ENCODE results near the gene DET1.

DET1 gene

GRCh38 chr15:88506628-88507027 lies 39.9 kb downstream of the DET1 start:
- no peak overlapping the region for H3K27ac ChIP-seq (ENCODE audit: low read length)
- no peaks in the 10 kb centered on the region for H3K9me3 ChIP-seq (replicated peaks; ENCODE audit: insufficient read depth, low read length)
- no peaks in the 10 kb centered on the region for H4K20me1 ChIP-seq (ENCODE audit: insufficient read depth, low read length)
- no peaks in the 10 kb centered on the region for H3K79me2 ChIP-seq (ENCODE audit: low read length)
- H3K4me2 ChIP-seq (ENCODE audit: low read depth, low read length): no peak overlapping the region
- TF ChIP-seq EZH2phosphoT487 (IDR thresholded peaks at IDR 0.05; ENCODE audit: low read length) (no peak), EZH2 (optimal IDR thresholded peaks at IDR 0.05; ENCODE audit: low read depth, low read length) (no peak), CTCF (IDR thresholded peaks at IDR 0.05; ENCODE audit: low read length) (no peak)
- no peaks in the 10 kb centered on the region for H3K27me3 ChIP-seq (replicated peaks; ENCODE audit: insufficient read depth, low read length)
- no peak overlapping the region for H3K9ac ChIP-seq (ENCODE audit: low read length)
- H3F3A ChIP-seq (ENCODE audit: insufficient read depth, low read length): peaks cover 16% of the 10 kb centered on the region
- no peak overlapping the region for H2AFZ ChIP-seq (ENCODE audit: low read length)
- no peaks in the 10 kb centered on the region for H3K36me3 ChIP-seq (replicated peaks; ENCODE audit: insufficient read depth, low read length)
- no peak for DNase-seq
- H3K4me1 ChIP-seq (ENCODE audit: low read length): peaks cover 24% of the 10 kb centered on the region
- no peaks in the 10 kb centered on the region for H3K9me2 ChIP-seq (replicated peaks; ENCODE audit: insufficient read depth, low read length)
- no peak overlapping the region for H3K4me3 ChIP-seq (ENCODE audit: low read length)

- H3K9me2 ChIP-seq (replicated peaks; ENCODE audit: insufficient read depth, low read length): no peaks in the 10 kb centered on the region
- peaks cover 24% of the 10 kb centered on the region for H3K4me1 ChIP-seq (ENCODE audit: low read length)
- no peak overlapping the region for H3K9ac ChIP-seq (ENCODE audit: low read length)
- no peak for TF ChIP-seq CTCF (IDR thresholded peaks at IDR 0.05; ENCODE audit: low read length)
- H3K4me2 ChIP-seq (ENCODE audit: low read depth, low read length): no peak overlapping the region
- no peaks in the 10 kb centered on the region for H4K20me1 ChIP-seq (ENCODE audit: insufficient read depth, low read length)
- no peak overlapping the region for H2AFZ ChIP-seq (ENCODE audit: low read length)
- no peaks in the 10 kb centered on the region for H3K9me3 ChIP-seq (replicated peaks; ENCODE audit: insufficient read depth, low read length)
- no peaks in the 10 kb centered on the region for H3K27me3 ChIP-seq (replicated peaks; ENCODE audit: insufficient read depth, low read length)
- H3K79me2 ChIP-seq (ENCODE audit: low read length): no peaks in the 10 kb centered on the region
- H3K27ac ChIP-seq (ENCODE audit: low read length): no peak overlapping the region
- peaks cover 16% of the 10 kb centered on the region for H3F3A ChIP-seq (ENCODE audit: insufficient read depth, low read length)
- H3K36me3 ChIP-seq (replicated peaks; ENCODE audit: insufficient read depth, low read length): no peaks in the 10 kb centered on the region
- H3K4me3 ChIP-seq (ENCODE audit: low read length): no peak overlapping the region
- DNase-seq: no peak
Measured at GRCh38 chr15:88505721-88506120, 40.8 kb downstream of the DET1 start.

- Histone ChIP-seq H3K4me3 (ENCODE audit: low read length) (no peak overlapping the region), H3K36me3 (replicated peaks; ENCODE audit: insufficient read depth, low read length) (no peaks in the 10 kb centered on the region), H4K20me1 (ENCODE audit: insufficient read depth, low read length) (no peaks in the 10 kb centered on the region), H3K27me3 (replicated peaks; ENCODE audit: insufficient read depth, low read length) (no peaks in the 10 kb centered on the region), H3K4me2 (ENCODE audit: low read depth, low read length) (no peak overlapping the region), H3F3A (ENCODE audit: insufficient read depth, low read length) (peaks cover 10% of the 10 kb centered on the region), H3K9me2 (replicated peaks; ENCODE audit: insufficient read depth, low read length) (no peaks in the 10 kb centered on the region), H2AFZ (ENCODE audit: low read length) (no peak overlapping the region), H3K9me3 (replicated peaks; ENCODE audit: insufficient read depth, low read length) (no peaks in the 10 kb centered on the region), H3K4me1 (ENCODE audit: low read length) (peaks cover 12% of the 10 kb centered on the region), H3K27ac (ENCODE audit: low read length) (no peak overlapping the region), H3K79me2 (ENCODE audit: low read length) (no peaks in the 10 kb centered on the region), H3K9ac (ENCODE audit: low read length) (no peak overlapping the region)
- DNase-seq: no peak
- no peak for TF ChIP-seq EZH2 (optimal IDR thresholded peaks at IDR 0.05; ENCODE audit: low read depth, low read length)
- no peak for TF ChIP-seq EZH2phosphoT487 (IDR thresholded peaks at IDR 0.05; ENCODE audit: low read length)
- no peak for TF ChIP-seq CTCF (IDR thresholded peaks at IDR 0.05; ENCODE audit: low read length)
Measured at GRCh38 chr15:88504445-88504844, 42.0 kb downstream of the DET1 start.

All from MM.1S (cell line).